Thoracic aorta (tissue), 2 donors: ENCODE measurements around the gene TRERF1. TPM values are rescaled to one million over a fixed set of nuclear protein-coding genes. Genes with fewer than 3 reads are reported as not detected.

ENCODE experiments used
- ATAC-seq: fragments of 150-250 bp; one replicate; pipeline ENCODE4 v1.8.0; 2017; ENCODE audit warnings: low read depth; ENCODE audit not compliant: insufficient number of reproducible peaks, low FRiP score
- DNase-seq: peaks from one replicate; pipeline ENCODE4 v3.0.0-alpha.2; 2020; ENCODE audit warnings: low spot score
- H3K27ac ChIP-seq, 2 donors: fragments of 200-600 bp; sonication (generic); 1 replicate in 1 of 2; 2 replicates in 1 of 2; pipeline ENCODE4 v1.5.1; 2016; ENCODE audit warnings: mild to moderate bottlenecking in 2 of 2, moderate library complexity in 2 of 2
- H3K27me3 ChIP-seq: fragments of 200-600 bp; sonication (generic); replicated peaks from 2 replicates; pipeline ENCODE4 v1.6.0; 2016; ENCODE audit warnings: mild to moderate bottlenecking; ENCODE audit not compliant: insufficient read depth
- H3K36me3 ChIP-seq: fragments of 200-600 bp; sonication (generic); one replicate; pipeline ENCODE4 v1.5.1; 2016
- H3K4me1 ChIP-seq, 2 donors: fragments of 200-600 bp; sonication (generic); 1 replicate in 1 of 2; 2 replicates in 1 of 2; pipeline versions ENCODE4 v1.5.1 to v1.6.0; 2016; ENCODE audit warnings: low read depth in 2 of 2, mild to moderate bottlenecking in 1 of 2; ENCODE audit not compliant: control insufficient read depth in 1 of 2
- H3K4me3 ChIP-seq: fragments of 200-600 bp; sonication (generic); 2 replicates; pipeline ENCODE4 v1.5.1; 2016; ENCODE audit warnings: mild to moderate bottlenecking
- H3K9me3 ChIP-seq: fragments of 200-600 bp; sonication (generic); 2 replicates; pipeline ENCODE4 v1.5.1; 2016
- CTCF ChIP-seq: fragments of 200-600 bp; sonication (generic); IDR thresholded peaks from one replicate; pipeline ENCODE4 v1.5.1; 2019; ENCODE audit warnings: antibody characterized with exemption
- total RNA-seq, 2 donors: library from RNA; depleted of rRNA; stranded (reverse); fragments of >200 nt; gene quantifications; one replicate each; pipeline versions ENCODE4 v1.1.0 to v1.2.3, GENCODE V29; 2016

TRERF1 gene
- total RNA-seq, 2 donors from 2014 or later: 4.6 to 5.0 TPM

GRCh38 chr6:42315259-42315990, 136.3 kb downstream of the TRERF1 start:
- no peak for TF ChIP-seq CTCF
- no peak for DNase-seq
- Histone ChIP-seq H3K9me3 (no peaks in the 10 kb centered on the region), H3K4me1 (peaks cover 17 to 35% of the 10 kb centered on the region in 2 donors), H3K36me3 (no peaks in the 10 kb centered on the region), H3K4me3 (no peak overlapping the region), H3K27me3 (no peaks in the 10 kb centered on the region), H3K27ac (peak overlapping the region; percentile 39 to 51)
- ATAC-seq: no peak

- Histone ChIP-seq H3K36me3 (no peaks in the 10 kb centered on the region), H3K4me1 (peaks cover 17 to 35% of the 10 kb centered on the region in 2 donors), H3K27ac (no peak overlapping the region), H3K9me3 (no peaks in the 10 kb centered on the region), H3K27me3 (no peaks in the 10 kb centered on the region), H3K4me3 (no peak overlapping the region)
- DNase-seq: no peak
- TF ChIP-seq CTCF: no peak
- ATAC-seq: no peak
These were observed 137.0 kb downstream of the TRERF1 start for GRCh38 chr6:42314571-42315258.

- no peak for ATAC-seq
- Histone ChIP-seq H3K4me3 (no peak overlapping the region), H3K9me3 (no peaks in the 10 kb centered on the region), H3K27me3 (no peaks in the 10 kb centered on the region), H3K36me3 (no peaks in the 10 kb centered on the region), H3K4me1 (peaks cover 17 to 35% of the 10 kb centered on the region in 2 donors), H3K27ac (no peak overlapping the region)
- no peak for TF ChIP-seq CTCF
- DNase-seq: no peak
These were observed 137.7 kb downstream of the TRERF1 start for GRCh38 chr6:42313941-42314570.

- Histone ChIP-seq H3K27ac (no peak overlapping the region), H3K4me3 (no peak overlapping the region), H3K9me3 (no peaks in the 10 kb centered on the region), H3K36me3 (no peaks in the 10 kb centered on the region), H3K4me1 (peaks cover 17 to 35% of the 10 kb centered on the region in 2 donors), H3K27me3 (no peaks in the 10 kb centered on the region)
- TF ChIP-seq CTCF: no peak
- ATAC-seq: no peak
- no peak for DNase-seq
These were observed 138.7 kb downstream of the TRERF1 start for GRCh38 chr6:42313038-42313437.

DNA sequence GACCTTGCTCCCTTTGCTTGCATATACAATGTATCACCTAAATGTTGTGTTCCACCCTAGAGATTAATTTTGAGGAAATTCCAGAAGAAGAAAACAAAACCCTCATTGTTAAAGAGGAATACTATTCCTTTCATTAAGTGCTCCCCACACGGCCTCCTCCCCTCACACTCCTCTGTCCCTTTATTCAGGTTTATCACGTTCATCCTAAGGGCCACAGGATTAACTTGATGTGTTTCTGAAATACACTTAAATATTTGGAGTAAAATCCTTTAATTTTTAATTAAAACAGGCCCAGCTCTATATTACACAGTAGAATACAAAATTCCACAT, 144.6 kb downstream of the TRERF1 start:
- Histone ChIP-seq H3K4me3 (no peak overlapping the region), H3K9me3 (no peaks in the 10 kb centered on the region), H3K27ac (no peak overlapping the region), H3K36me3 (no peaks in the 10 kb centered on the region), H3K27me3 (no peaks in the 10 kb centered on the region), H3K4me1 (no peaks in the 10 kb centered on the region)
- no peak for TF ChIP-seq CTCF
- ATAC-seq: no peak
- DNase-seq: no peak
